Hepatocyte (in vitro differentiated cells): ENCODE measurements around the gene FGD2. TPM values are rescaled to one million over a fixed set of nuclear protein-coding genes. Genes with fewer than 3 reads are reported as not detected.

Experiments used
- DNase-seq: peaks from one replicate; pipeline ENCODE4 v3.0.0-alpha.2; 2016; ENCODE audit warnings: low spot score
- H2AFZ ChIP-seq: fragments of 200-600 bp; sonication (generic); 2 replicates; pipeline ENCODE4 v1.6.0; 2016; ENCODE audit warnings: antibody characterized with exemption, mild to moderate bottlenecking
- H3K27ac ChIP-seq: fragments of 200-600 bp; sonication (generic); 2 replicates; pipeline ENCODE4 v1.5.1; 2016; ENCODE audit warnings: mild to moderate bottlenecking
- H3K27me3 ChIP-seq: fragments of 200-600 bp; sonication (generic); 2 replicates; pipeline ENCODE4 v1.6.1; 2016
- H3K36me3 ChIP-seq: fragments of 200-600 bp; sonication (generic); replicated peaks from 2 replicates; pipeline ENCODE4 v1.5.1; 2016; ENCODE audit warnings: low read depth; ENCODE audit not compliant: insufficient read depth
- H3K4me1 ChIP-seq: fragments of 200-600 bp; sonication (generic); 2 replicates; pipeline ENCODE4 v1.5.1; 2016; ENCODE audit warnings: mild to moderate bottlenecking, moderate library complexity; ENCODE audit not compliant: insufficient read depth
- H3K4me2 ChIP-seq: fragments of 200-600 bp; sonication (generic); 2 replicates; pipeline ENCODE4 v1.6.0; 2016
- H3K4me3 ChIP-seq: fragments of 200-600 bp; sonication (generic); 2 replicates; pipeline ENCODE4 v1.5.1; 2016; ENCODE audit warnings: mild to moderate bottlenecking
- H3K79me2 ChIP-seq: fragments of 200-600 bp; sonication (generic); 2 replicates; pipeline ENCODE4 v1.6.0; 2017; ENCODE audit warnings: mild to moderate bottlenecking
- H3K9me2 ChIP-seq: fragments of 200-600 bp; sonication (generic); replicated peaks from 2 replicates; pipeline ENCODE4 v1.6.0; 2017; ENCODE audit warnings: mild to moderate bottlenecking; ENCODE audit not compliant: insufficient read depth
- H3K9me3 ChIP-seq: fragments of 200-600 bp; sonication (generic); 2 replicates; pipeline ENCODE4 v1.5.1; 2016; ENCODE audit warnings: low read depth, mild to moderate bottlenecking
- H4K20me1 ChIP-seq: fragments of 200-600 bp; sonication (generic); 2 replicates; pipeline ENCODE4 v1.6.0; 2016; ENCODE audit warnings: mild to moderate bottlenecking; ENCODE audit not compliant: insufficient read depth, poor library complexity, severe bottlenecking
- CTCF ChIP-seq: fragments of 200-600 bp; sonication (generic); IDR thresholded peaks from 2 replicates; pipeline ENCODE4 v1.5.1; 2016; ENCODE audit warnings: antibody characterized with exemption, mild to moderate bottlenecking; ENCODE audit not compliant: poor library complexity
- EZH2 ChIP-seq: fragments of 200-600 bp; sonication (generic); IDR thresholded peaks from 2 replicates; pipeline ENCODE4 v1.6.1; 2016; ENCODE audit warnings: antibody characterized with exemption, mild to moderate bottlenecking, borderline replicate concordance
- EZH2phosphoT487 ChIP-seq: fragments of 200-600 bp; sonication (generic); IDR thresholded peaks from one replicate; pipeline ENCODE4 v1.6.1; 2018; ENCODE audit warnings: antibody characterized with exemption, mild to moderate bottlenecking, low read depth, moderate library complexity; ENCODE audit not compliant: unreplicated experiment, severe bottlenecking
- WGBS: methylation state at CpG from one replicate; pipeline ENCODE4 v1.1.6; 2016; ENCODE audit warnings: low lambda C conversion rate; ENCODE audit errors: missing lambda C conversion rate; 5-methylcytosine and 5-hydroxymethylcytosine counted together
- polyA plus RNA-seq: library from polyadenylated mRNA; unstranded; fragments of >200 nt; fragmentation: Nextera tagmentation; extraction: Ambion mirVana; gene quantifications from 2 replicates; pipeline ENCODE4 v1.2.1, GENCODE V29; 2016
- total RNA-seq: library from RNA; depleted of rRNA; stranded (reverse); fragments of >200 nt; gene quantifications from 2 replicates; pipeline ENCODE4 v1.2.3, GENCODE V29; 2014

Gene FGD2
- total and polyA plus RNA-seq, 2 experiments from 2014 or later, result 4.6 to 5.2 TPM

DNA sequence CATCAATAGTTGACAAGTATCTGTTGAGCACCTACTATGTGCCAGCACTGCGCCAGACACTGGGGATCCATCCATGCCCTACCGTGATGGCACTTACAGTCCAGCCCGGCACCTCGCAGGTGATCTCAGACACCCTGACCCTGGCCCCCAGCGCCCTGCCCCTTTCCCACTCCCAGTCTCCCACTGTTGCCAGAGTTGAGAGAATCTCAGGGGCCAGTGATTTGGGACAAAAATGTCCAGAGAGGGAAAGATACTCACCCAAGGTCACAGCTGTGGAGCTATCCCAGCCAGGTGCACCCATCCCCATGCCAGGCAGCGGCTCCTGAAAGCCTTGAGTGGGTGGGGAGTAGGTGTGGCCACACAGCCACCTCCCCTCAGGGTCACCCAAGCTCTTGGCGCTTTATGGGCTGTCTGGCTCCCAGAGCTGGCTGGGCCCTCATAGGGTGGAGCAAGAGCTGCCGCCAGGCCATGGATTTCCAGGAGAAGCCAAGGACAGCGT, 47.6 kb upstream of the FGD2 start:
- Histone ChIP-seq H3K27ac (no peak overlapping the region), H3K4me2 (no peak overlapping the region), H3K9me3 (no peaks in the 10 kb centered on the region), H3K9me2 (no peaks in the 10 kb centered on the region), H3K4me3 (no peak overlapping the region), H2AFZ (no peak overlapping the region), H3K4me1 (peaks cover 10% of the 10 kb centered on the region), H4K20me1 (no peaks in the 10 kb centered on the region), H3K36me3 (no peaks in the 10 kb centered on the region), H3K27me3 (no peaks in the 10 kb centered on the region), H3K79me2 (no peaks in the 10 kb centered on the region)
- TF ChIP-seq CTCF, result no peak
- no peak for TF ChIP-seq EZH2phosphoT487
- no peak for TF ChIP-seq EZH2
- 88% methylated on average over 9 of the region's 9 CpGs for WGBS
- DNase-seq, result no peak

DNA sequence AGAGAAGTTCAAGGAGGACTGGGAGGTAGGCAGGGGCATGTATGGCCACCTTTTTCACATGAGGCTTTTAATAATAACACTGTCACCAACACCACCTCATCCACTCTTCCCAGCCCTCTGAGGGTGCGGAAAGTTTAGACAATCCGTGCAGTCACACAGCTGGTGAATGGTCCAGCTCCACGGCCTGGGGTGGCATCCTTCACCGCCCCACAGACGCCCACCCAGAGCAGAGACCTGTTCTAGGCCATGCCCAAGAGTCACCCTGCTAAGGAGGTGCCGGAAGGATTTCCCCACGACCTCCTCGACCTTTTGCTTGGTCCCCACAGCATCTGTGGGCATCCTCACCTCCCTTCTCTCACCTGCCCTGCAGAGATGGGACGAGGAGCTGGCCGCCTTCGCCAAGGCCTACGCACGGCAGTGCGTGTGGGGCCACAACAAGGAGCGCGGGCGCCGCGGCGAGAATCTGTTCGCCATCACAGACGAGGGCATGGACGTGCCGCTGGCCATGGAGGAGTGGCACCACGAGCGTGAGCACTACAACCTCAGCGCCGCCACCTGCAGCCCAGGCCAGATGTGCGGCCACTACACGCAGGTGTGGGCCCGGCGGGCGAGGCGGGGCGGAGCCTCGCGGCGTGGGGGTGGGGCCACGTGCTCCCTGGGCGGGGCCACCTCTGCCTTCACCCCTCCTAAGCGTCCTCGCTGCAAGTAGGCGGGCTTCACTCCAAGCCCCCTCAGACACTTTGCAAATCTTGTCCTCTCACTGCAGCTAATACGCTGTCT, 46.5 kb upstream of the FGD2 start:
- no peaks in the 10 kb centered on the region for H3K27me3 ChIP-seq
- no peak overlapping the region for H3K4me3 ChIP-seq

DNA sequence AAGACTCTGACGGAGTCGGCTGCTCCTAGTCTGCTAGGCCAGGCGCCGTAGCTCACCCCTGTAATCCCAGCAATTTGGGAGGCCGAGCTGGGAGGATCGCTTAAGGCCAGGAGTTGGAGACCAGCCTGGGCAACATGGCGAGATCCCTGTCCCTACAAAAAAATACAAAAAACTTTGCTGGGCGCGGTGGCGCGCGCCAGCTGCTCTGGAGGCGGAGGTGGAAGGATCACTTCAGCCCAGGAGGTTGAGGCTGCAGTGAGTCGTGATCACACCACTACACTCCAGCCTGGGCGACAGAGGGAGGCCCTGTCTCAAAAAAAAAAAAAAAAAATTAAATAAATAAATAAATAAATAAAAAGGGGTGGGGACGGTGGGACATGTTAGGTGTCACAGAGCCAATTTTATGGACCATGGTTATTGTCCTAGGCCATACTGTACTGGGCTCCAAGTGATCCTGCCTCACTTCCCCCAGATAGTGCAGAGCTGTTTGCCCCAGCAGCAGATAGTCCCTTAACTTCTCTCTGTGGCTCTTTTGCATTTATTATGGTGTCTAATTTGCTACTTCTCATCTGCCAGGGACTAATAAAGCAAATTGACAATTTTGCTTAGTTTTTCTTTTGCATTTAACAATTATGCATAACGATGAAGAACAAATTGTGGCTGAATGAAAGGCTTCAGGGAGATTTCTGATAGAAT, 45.8 kb upstream of the FGD2 start:
- Histone ChIP-seq H4K20me1 (no peaks in the 10 kb centered on the region), H3K27ac (no peak overlapping the region), H3K4me2 (no peak overlapping the region), H3K4me3 (no peak overlapping the region), H3K79me2 (no peaks in the 10 kb centered on the region), H2AFZ (no peak overlapping the region), H3K9me2 (no peaks in the 10 kb centered on the region), H3K36me3 (no peaks in the 10 kb centered on the region), H3K4me1 (peaks cover 10% of the 10 kb centered on the region), H3K27me3 (no peaks in the 10 kb centered on the region), H3K9me3 (no peaks in the 10 kb centered on the region)
- TF ChIP-seq EZH2, result no peak
- TF ChIP-seq CTCF, result no peak
- TF ChIP-seq EZH2phosphoT487, result no peak
- WGBS, result 95% methylated on average over 17 of the region's 17 CpGs
- DNase-seq, result no peak

More for the DNA sequence above, 46.5 kb upstream of the FGD2 start:
- H3K27ac ChIP-seq, result no peak overlapping the region
- H2AFZ ChIP-seq, result no peak overlapping the region
- peaks cover 10% of the 10 kb centered on the region for H3K4me1 ChIP-seq
- no peaks in the 10 kb centered on the region for H3K79me2 ChIP-seq
- TF ChIP-seq EZH2phosphoT487 (no peak), CTCF (no peak), EZH2 (no peak)
- no peaks in the 10 kb centered on the region for H3K9me3 ChIP-seq
- 94% methylated on average over 37 of the region's 44 CpGs for WGBS
- H4K20me1 ChIP-seq, result no peaks in the 10 kb centered on the region
- H3K4me2 ChIP-seq, result no peak overlapping the region
- H3K36me3 ChIP-seq, result no peaks in the 10 kb centered on the region
- H3K9me2 ChIP-seq, result no peaks in the 10 kb centered on the region
- no peak for DNase-seq
